KOPT-K1 (cell line): ENCODE measurements around the gene CRACDL.

Source experiments
- H3K27ac ChIP-seq: fragments of 200-600 bp; sonication (generic); 2 replicates; pipeline ENCODE4 v1.5.1; 2016; ENCODE audit warnings: antibody characterized with exemption, mild to moderate bottlenecking, low read depth, low read length; ENCODE audit not compliant: poor library complexity, severe bottlenecking
- H3K36me3 ChIP-seq: fragments of 200-600 bp; sonication (generic); 2 replicates; pipeline ENCODE4 v1.5.1; 2017; ENCODE audit warnings: antibody characterized with exemption, mild to moderate bottlenecking, low read length, moderate library complexity; ENCODE audit not compliant: insufficient read depth
- H3K9me3 ChIP-seq: fragments of 200-600 bp; sonication (generic); 2 replicates; pipeline ENCODE4 v1.5.1; 2017; ENCODE audit warnings: antibody characterized with exemption, low read length, mild to moderate bottlenecking; ENCODE audit not compliant: insufficient read depth, poor library complexity, severe bottlenecking

Gene CRACDL

DNA sequence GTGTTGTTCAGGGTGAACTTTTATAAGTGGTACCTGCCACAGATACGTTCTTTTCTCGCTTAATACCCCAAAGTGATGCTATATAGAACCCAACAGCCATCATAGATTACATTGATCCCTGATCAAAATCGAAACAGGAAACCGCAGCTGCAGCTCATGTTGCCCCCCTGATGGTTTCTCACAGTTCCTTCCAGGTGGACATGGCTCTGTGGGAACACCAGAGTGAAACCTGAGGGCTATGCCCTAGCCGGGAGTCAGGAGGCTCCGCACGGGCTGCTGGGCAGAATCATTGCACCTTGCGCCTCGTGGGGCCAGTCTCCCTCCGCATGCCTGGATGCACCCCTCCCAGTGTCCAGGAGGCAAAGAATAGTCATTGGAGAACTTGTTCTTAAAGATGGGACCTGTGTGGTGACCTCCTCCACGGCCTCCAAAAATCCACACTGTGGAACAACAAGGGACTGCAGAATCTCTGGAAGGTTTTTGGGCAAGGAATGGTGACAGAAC lies 61.8 kb downstream of the CRACDL start:
- Histone ChIP-seq H3K36me3 (no peaks in the 10 kb centered on the region), H3K9me3 (no peaks in the 10 kb centered on the region), H3K27ac (no peak overlapping the region)

DNA sequence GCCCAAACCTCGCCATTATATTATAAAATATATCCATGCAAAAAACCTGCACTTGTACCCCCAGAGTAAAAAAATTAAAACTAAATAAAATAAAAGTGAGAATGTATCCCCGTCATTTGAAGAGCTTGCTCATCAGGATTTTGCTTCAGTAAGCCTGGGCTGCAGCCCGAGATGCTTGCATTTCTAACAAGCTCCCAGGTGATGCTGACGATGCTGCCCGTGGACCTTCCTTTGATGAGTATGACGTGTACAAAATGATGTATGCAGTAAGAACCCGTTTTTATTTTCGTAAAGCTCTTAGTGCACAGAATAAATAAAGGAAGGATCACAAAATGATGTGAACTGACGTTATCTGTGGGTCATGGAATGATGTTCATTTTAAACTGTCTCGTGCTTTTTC lies 63.5 kb downstream of the CRACDL start:
- no peaks in the 10 kb centered on the region for H3K36me3 ChIP-seq
- H3K27ac ChIP-seq, result no peak overlapping the region
- H3K9me3 ChIP-seq, result no peaks in the 10 kb centered on the region

DNA sequence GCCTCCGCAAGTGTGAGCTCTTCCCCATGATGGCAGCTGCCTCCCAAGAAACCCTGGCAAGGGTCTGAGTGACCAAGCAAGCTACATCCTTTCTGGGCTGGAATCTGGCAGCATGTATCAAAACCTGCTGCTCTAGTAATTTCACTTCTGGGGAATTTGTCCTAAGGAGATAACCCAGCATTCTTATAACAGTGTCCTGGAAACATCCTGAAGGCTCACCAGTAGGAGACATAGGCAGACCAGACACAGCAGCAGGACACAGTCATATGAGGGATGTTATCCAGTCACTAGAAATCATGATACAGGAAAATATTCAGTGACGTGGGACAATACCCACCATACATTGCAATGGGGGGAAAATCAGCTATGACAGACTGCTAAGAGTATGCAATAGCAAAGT lies 64.5 kb downstream of the CRACDL start:
- H3K36me3 ChIP-seq, result no peaks in the 10 kb centered on the region
- H3K9me3 ChIP-seq, result no peaks in the 10 kb centered on the region

DNA sequence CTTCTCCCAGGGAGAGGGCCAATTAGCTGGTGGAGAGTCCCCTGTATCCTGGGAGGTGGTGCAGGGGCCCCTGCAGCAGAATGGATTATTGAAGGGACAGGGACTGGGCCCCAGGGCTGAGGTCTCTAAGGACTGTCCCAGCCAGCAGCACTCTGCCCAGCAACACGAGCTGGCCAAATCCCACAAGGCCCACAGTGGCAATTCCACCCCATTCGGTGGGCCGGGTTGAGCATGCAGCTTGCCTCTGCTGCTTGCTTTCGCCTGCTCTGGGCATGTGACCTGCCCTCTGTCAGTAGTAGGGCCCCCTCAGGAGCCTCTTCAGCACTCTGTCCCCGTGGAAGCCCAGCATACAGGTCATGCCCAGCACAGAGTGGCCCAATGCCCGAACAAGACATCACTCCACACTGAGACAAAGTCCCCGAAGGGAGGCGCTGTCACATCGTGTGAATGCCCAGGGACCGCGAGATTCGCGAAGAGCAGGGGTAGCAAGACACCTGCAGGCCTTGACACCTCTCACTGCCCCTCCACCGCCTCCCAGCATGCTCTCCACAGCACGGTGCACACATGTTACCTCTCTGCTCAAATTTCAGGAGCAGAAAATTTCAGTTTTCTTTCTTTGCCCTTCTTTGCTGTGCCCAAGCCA lies 65.4 kb downstream of the CRACDL start:
- H3K9me3 ChIP-seq, result no peaks in the 10 kb centered on the region
- no peak overlapping the region for H3K27ac ChIP-seq
- no peaks in the 10 kb centered on the region for H3K36me3 ChIP-seq

More for the DNA sequence above, 64.5 kb downstream of the CRACDL start:
- H3K27ac ChIP-seq, result no peak overlapping the region

DNA sequence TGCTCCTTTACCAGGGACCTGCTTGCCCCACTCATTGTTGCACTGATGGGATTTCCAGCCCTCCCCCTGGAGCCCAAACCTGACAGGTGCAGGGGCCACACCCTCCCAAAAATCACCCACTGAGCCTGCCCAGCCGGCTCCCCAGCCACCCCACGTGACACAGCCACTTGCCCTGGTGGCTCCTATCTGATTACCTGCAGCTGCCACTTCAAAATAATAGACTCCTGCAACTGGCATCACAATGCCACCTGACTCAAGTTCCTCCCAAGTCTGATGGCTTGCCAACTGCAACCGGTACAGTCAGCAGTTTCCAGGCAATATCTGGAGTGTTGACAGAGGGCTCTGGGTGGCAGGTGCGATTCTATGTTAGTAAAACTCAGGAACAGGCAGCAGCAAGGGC lies 66.2 kb downstream of the CRACDL start:
- H3K9me3 ChIP-seq, result no peaks in the 10 kb centered on the region
- no peak overlapping the region for H3K27ac ChIP-seq
- no peaks in the 10 kb centered on the region for H3K36me3 ChIP-seq

DNA sequence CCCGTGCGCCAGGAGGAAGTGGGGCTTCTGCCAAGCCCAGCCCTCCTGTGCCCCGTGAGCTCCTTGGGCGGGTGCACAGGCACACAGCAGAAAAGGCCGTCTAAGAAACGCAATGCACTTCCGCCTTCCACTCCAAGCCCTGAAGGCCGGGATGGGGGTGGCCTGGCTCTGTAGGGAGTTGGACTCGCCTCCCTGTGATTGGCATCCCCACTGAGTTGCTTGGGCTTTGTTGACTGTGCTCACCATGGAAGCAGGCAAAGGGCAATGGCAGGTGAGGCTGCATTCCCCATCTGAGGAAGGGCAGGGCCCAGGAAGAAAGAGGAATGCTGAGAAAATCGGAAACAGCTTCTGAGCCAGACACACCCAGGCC lies 66.8 kb downstream of the CRACDL start:
- H3K36me3 ChIP-seq, result no peaks in the 10 kb centered on the region
- no peaks in the 10 kb centered on the region for H3K9me3 ChIP-seq
- no peak overlapping the region for H3K27ac ChIP-seq

DNA sequence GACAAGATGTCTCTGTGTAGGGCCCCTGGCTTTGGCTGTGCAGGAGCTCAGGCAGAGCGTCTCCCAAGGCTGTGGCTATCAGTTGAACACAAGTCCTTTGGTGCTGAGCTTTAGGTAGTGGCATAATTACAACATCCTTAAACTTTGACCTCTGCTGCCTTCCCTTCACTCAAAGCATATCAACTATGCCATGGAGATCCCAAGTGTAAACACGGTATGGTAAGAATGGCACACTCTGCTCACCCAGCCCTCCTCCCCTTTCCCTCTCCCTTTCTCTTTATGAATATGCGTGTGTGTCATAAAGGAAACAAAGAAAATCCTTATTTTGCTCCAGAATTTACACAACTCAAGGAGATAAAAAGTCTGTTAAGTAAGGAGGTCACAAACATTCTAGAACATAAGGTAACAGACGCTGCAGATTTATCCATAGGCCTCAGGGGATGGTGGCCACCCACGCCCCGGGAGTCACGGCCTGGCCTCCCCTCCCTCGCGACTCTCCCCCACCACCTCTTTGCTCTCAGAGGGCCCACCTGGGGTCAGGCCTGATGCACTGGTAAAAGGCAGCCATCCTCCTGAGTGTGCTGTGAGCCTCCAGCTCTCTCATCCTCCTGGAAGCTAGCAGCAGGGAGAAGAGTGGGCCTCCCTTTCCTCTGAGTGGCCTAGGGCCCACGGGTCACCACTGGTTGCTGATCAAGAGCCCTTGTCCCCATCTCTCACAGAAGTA lies 67.3 kb downstream of the CRACDL start:
- Histone ChIP-seq H3K36me3 (no peaks in the 10 kb centered on the region), H3K9me3 (no peaks in the 10 kb centered on the region), H3K27ac (no peak overlapping the region)

DNA sequence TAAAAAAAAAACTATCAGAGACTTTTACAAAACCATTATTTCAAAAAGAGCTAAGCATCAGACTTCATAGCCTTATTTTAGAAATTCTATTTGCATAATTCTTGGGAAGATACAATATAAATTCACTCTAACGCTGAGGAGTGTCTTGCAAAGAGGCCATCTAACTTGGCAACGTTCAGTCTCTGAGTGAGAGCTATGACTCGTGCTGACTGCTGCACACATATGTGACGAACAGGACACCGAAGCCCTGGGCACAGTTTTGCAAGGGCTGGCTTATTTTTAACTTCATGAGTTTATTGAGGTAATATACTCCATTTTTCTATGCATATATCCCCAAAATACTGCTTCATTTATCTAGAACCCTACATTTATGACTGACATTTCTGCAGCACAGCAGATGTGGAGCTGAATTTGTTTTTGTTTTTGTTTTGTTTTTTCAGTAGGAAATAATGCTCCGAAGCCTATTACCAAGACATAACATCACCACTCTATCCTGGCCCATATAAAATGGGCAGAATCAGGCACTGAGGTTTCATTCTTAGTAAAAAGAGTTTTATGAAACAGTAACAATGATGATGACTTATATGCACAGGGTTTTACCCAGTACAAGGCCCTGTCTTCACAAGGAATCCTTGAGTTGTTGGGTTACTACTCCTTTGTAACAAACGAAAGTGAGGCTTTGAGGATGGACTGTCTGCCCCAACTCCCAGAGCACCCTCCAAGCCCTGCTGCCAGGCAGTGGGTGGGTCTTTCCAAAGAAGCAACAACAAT lies 68.3 kb downstream of the CRACDL start:
- H3K36me3 ChIP-seq, result no peaks in the 10 kb centered on the region
- H3K9me3 ChIP-seq, result no peaks in the 10 kb centered on the region
- no peak overlapping the region for H3K27ac ChIP-seq

DNA sequence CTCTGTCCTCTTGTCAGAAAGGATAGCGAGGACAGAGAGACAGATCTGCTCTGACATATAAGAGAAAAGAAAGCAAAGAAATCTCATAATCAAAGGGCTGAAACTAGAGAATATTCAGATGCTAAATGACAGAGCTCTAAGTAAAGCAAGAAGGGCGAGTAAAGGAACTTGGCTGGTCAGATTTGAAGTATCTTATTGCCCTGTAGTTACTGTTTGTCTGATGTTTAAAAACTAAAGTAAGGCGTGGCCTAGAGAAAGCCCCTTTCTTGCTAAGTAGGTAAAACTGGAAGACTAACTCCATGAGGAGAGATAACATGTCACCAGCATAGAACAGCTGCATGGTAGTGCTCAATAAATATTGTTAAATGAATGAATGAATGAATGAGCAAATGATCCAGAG lies 70.0 kb downstream of the CRACDL start:
- Histone ChIP-seq H3K27ac (no peak overlapping the region), H3K36me3 (no peaks in the 10 kb centered on the region), H3K9me3 (peaks cover 14% of the 10 kb centered on the region)

DNA sequence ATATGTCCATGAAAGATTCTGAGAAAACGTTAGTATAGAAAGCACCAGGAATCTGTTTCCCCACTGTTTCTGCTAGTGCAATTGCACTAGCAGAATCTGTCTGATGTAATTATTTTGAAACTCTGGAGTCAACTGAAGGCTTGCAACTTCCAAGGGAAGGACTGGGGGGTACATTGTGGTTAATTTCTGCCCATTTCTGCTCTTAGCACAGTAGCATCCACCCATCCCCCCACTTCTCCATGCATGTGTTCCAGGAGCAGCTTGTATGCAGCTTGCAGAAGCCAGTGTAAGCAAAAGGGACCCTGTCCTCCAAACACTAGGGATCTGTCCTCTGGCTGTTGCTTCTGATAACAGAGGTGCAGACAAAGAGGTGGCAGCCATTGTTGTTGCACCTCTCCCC lies 74.4 kb downstream of the CRACDL start:
- peaks cover 44% of the 10 kb centered on the region for H3K9me3 ChIP-seq
- H3K27ac ChIP-seq, result no peak overlapping the region
- H3K36me3 ChIP-seq, result no peaks in the 10 kb centered on the region

DNA sequence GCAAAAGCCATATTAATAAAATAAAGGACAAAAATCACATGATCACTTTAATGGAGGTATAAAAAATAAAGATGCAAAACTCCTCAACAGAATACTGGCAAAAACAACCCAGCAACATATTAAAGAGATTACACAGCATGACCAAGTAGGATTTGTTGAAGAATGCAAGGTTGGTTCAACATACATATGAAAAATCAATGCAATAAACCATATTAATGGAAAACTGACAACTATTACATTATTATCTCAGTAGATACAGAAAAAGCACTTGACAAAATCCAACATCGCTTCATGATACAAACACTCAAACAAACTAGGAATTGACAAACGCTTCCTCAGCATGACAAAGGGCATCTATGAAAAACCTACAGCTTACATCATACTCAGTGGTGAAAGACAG lies 76.7 kb downstream of the CRACDL start:
- Histone ChIP-seq H3K9me3 (peaks cover 53% of the 10 kb centered on the region), H3K27ac (no peak overlapping the region), H3K36me3 (no peaks in the 10 kb centered on the region)

DNA sequence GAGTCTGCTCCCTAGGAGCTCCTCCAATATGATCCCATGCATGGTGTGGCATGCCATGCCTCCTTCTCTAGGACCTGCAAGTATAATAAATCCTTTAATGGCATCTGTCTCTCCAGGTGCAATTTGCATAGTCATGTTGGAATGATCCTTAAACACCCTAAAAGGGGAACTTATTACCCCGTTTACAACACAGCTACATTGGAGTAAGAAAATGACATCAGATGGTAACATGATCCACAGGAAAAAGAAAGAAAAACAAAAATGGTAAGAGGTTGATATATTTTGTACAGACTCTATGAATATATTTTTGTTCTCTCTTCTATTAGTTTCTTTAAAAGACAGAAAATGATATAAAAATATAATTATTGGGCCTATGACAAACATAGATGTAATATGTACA lies 79.0 kb downstream of the CRACDL start:
- H3K27ac ChIP-seq, result no peak overlapping the region
- H3K9me3 ChIP-seq, result peaks cover 46% of the 10 kb centered on the region
- H3K36me3 ChIP-seq, result no peaks in the 10 kb centered on the region

DNA sequence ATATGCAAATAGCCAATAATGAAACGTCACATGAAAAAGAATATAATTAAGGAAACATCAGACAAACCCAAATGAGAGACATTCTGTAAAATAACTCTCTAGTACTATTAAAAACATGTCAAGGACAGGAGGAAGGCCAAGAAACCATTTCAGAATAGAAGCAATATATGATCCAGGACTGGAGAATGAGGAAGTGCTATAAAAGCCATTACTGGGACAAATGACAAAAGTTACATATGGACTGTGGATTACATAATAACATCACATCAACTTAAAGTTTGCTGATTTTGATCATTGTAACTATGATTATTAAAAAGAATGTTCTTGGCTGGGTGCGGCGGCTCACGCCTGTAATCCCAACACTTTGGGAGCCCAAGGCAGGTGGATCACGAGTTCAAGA lies 81.3 kb downstream of the CRACDL start:
- no peaks in the 10 kb centered on the region for H3K36me3 ChIP-seq
- peaks cover 32% of the 10 kb centered on the region for H3K9me3 ChIP-seq
- H3K27ac ChIP-seq, result no peak overlapping the region

DNA sequence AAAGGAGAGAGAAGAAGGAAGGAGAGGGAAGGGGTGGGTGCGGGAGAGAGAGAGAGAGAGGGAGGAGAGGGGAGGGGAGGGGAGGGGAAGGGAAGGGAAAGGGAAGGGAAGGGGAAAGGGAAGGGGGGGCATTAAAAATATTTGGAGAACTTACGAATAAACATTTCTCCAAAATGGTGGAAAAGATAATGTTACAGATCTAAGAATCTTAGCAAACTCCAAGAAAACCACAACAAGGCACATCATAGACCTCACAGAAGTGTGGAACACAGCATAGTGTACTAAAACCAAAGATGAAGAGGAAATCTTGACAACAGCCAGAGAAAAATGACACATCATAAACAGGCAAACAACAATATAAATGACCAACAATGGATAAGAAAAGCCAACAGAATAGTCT lies 83.1 kb downstream of the CRACDL start:
- Histone ChIP-seq H3K36me3 (no peaks in the 10 kb centered on the region), H3K9me3 (peaks cover 14% of the 10 kb centered on the region), H3K27ac (no peak overlapping the region)

DNA sequence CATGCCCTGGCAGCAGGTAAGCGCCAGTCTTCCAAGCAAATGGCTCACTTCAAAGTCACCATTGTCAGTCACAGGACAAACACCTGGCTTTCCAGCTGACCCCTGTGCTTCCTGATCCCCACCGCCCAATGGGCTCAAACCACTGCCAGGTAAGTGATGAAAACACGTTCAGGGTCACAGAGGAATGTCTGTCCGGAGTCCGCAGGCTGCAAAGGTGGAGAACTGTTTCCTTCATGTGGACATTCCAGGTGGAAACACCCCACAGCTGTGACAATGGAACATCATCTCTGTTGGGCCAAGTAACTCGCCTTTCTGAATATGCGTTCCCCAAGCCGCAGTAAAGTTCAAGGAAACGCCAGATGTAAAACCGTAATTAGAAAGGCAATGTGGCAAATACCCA lies 86.0 kb downstream of the CRACDL start:
- Histone ChIP-seq H3K9me3 (no peaks in the 10 kb centered on the region), H3K36me3 (no peaks in the 10 kb centered on the region), H3K27ac (no peak overlapping the region)
